K562 (cell line): Measurements from ENCODE around the gene IGF2R. TPM values are rescaled to one million over a fixed set of nuclear protein-coding genes. Genes with fewer than 3 reads are reported as not detected.

ENCODE experiments used
- BHLHE40 ChIP-seq: IDR thresholded peaks from 2 replicates; pipeline ENCODE4 v1.6.1; 2011; ENCODE audit warnings: low read length, improper control_type of control experiment
- CBFA2T2 ChIP-seq: fragments of 450-650 bp; conservative IDR thresholded peaks from 2 replicates; pipeline ENCODE4 v1.6.1; 2017; ENCODE audit warnings: mild to moderate bottlenecking
- CBX8 ChIP-seq: fragments of 200-600 bp; sonication (generic); IDR thresholded peaks from 2 replicates; pipeline ENCODE4 v1.6.1; 2012; ENCODE audit warnings: borderline replicate concordance, mixed run types, low read depth, mild to moderate bottlenecking, moderate library complexity, mixed read lengths, low read length, control low read depth, inconsistent platforms; ENCODE audit not compliant: poor library complexity, severe bottlenecking; ENCODE audit errors: extremely low read depth
- E2F3 ChIP-seq: fragments of 250-450 bp; sonication (Bioruptor Pico); IDR thresholded peaks from 2 replicates; pipeline ENCODE4 v1.4.0; 2020; ENCODE audit warnings: mild to moderate bottlenecking
- E2F5 ChIP-seq: sonication (generic); formaldehyde crosslinking; IDR thresholded peaks from 2 replicates; pipeline ENCODE4 v1.8.0; 2022; ENCODE audit warnings: mild to moderate bottlenecking, missing genetic modification reagents
- FOSL1 ChIP-seq: fragments of 200-800 bp; sonication (Bioruptor generic); conservative IDR thresholded peaks from 2 replicates; pipeline ENCODE4 v1.6.1; 2016; ENCODE audit warnings: missing genetic modification characterization, missing compliant biosample characterization
- KDM4B ChIP-seq, 2 experiments: fragments of 450-650 bp in 1 of 2; sonication (generic) in 1 of 2; IDR thresholded peaks; 2 replicates each; pipeline ENCODE4 v1.6.1; 2016 to 2017; ENCODE audit warnings: borderline replicate concordance in 2 of 2, antibody characterized with exemption in 1 of 2, low read depth in 1 of 2, mild to moderate bottlenecking in 1 of 2
- NR2C1 ChIP-seq, 2 experiments: fragments of 450-650 bp; IDR thresholded peaks; 2 replicates each; pipeline ENCODE4 v1.6.1; 2017; ENCODE audit warnings: mild to moderate bottlenecking in 2 of 2, antibody characterized with exemption in 1 of 2, inconsistent platforms in 1 of 2, missing compliant biosample characterization in 1 of 2, missing genetic modification characterization in 1 of 2
- OTX1 ChIP-seq: fragments of 450-650 bp; formaldehyde crosslinking; IDR thresholded peaks from 2 replicates; pipeline ENCODE4 v1.4.0; 2022; ENCODE audit warnings: mild to moderate bottlenecking
- PML ChIP-seq: IDR thresholded peaks from 2 replicates; pipeline ENCODE4 v1.6.1; 2012; ENCODE audit warnings: low read length, inconsistent platforms
- SIN3A ChIP-seq, 2 experiments: fragments of 150-350 bp in 1 of 2; IDR thresholded peaks; 2 replicates each; pipeline ENCODE4 v1.6.1; 2011 to 2016; ENCODE audit warnings: borderline replicate concordance in 2 of 2, low read depth in 2 of 2, low read length in 2 of 2, mild to moderate bottlenecking in 2 of 2, moderate library complexity in 2 of 2; ENCODE audit not compliant: control insufficient read depth in 1 of 2
- TARDBP ChIP-seq: fragments of 450-650 bp; IDR thresholded peaks from 2 replicates; pipeline ENCODE4 v1.6.1; 2016
- TRIM25 ChIP-seq: fragments of 450-650 bp; IDR thresholded peaks from 2 replicates; pipeline ENCODE4 v1.7.0; 2016; ENCODE audit warnings: borderline replicate concordance
- ZNF212 ChIP-seq: fragments of 450-650 bp; formaldehyde crosslinking; IDR thresholded peaks from 2 replicates; pipeline ENCODE4 v1.4.0; 2020; ENCODE audit warnings: mild to moderate bottlenecking
- ZNF444 ChIP-seq: fragments of 250-450 bp; sonication (Bioruptor Pico); IDR thresholded peaks from 2 replicates; pipeline ENCODE4 v1.4.0; 2020; ENCODE audit warnings: mild to moderate bottlenecking, moderate library complexity
- ZNF589 ChIP-seq: fragments of 200-800 bp; sonication (Bioruptor generic); IDR thresholded peaks from 2 replicates; pipeline ENCODE4 v1.6.1; 2016; ENCODE audit warnings: low read depth, missing genetic modification characterization, missing compliant biosample characterization
- polyA plus RNA-seq, 8 experiments: library from polyadenylated mRNA; depleted of rRNA in 4 of 8; stranded (reverse) in 5 of 8; unstranded in 3 of 8; fragments of >200 nt; fragmentation: Nextera tagmentation in 2 of 8; fragmentation: Illumina TruSeq in 1 of 8; extraction: Ambion mirVana in 2 of 8; extraction: Trizol in 1 of 8; gene quantifications; 2 replicates each; pipeline versions ENCODE4 v1.2.1 to v1.2.3, GENCODE V29; 2011 to 2014; ENCODE audit warnings: inconsistent platforms in 1 of 8, missing spikeins in 1 of 8
- total RNA-seq, 7 experiments: library from RNA; depleted of rRNA in 6 of 7; stranded (reverse); fragments of >200 nt in 6 of 7; fragmentation: Illumina TruSeq in 2 of 7; extraction: Trizol in 2 of 7; gene quantifications; 2 replicates each; pipeline versions ENCODE4 v1.2.1 to v1.2.3, GENCODE V29; 2011 to 2021; ENCODE audit warnings: low replicate concordance in 1 of 7
- TF ChIP-seq, protein P1 (sequence below): fragments of 250-450 bp; sonication (Bioruptor Pico); IDR thresholded peaks from 2 replicates; pipeline ENCODE4 v1.9.0; 2021; ENCODE audit warnings: mild to moderate bottlenecking, inconsistent platforms
- TF ChIP-seq, protein P2 (sequence below): fragments of 450-650 bp; IDR thresholded peaks from 2 replicates; pipeline ENCODE4 v1.6.1; 2017; ENCODE audit warnings: mild to moderate bottlenecking, moderate library complexity

Gene IGF2R
- total and polyA plus RNA-seq, 9 of the 15 experiments (the other 6 are each of a cell fraction or from before 2014, with no cell fraction given), result 3.5 to 92.3 (median 34.5) TPM

DNA sequence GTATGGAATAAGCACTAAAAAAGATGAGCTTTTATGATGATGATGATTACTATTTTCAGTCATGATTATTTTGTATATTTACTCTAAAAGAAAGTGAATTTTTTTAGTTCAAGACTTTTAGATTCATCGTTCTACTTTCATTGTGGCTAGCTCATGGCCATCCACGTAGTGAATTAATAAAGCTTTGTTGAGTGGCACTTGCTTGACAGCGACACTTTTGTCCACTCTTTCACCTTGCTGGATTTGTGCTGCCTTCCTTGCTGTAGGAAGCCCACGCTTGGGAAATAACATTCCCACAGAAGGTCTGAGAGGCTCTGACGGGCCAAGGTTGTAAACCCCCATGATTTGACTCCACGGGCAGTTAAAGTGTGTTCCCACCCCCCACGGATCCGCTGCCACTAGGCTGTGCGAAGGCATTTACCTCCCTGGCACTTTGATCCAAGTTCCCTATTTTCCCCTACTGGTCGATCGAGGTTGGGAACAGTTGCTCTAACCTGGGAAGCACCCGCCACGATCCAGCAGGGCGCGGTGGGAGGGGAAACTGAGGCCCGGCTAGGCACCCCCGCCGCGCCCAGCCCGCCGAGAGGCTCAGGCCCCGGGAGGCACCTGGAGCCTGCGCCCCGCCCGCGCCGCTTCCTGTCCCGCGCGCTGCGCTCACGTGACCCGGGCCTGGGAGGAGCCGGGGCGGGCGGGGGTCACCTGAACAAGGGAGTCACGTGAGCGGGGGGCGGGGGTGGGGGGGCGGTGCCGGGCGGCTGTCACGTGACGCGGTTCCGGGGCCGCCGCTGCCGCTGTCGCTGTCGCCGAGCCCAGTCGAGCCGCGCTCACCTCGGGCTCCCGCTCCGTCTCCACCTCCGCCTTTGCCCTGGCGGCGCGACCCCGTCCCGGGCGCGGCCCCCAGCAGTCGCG lies at the start of gene IGF2R (continued):
- TF ChIP-seq ZNF212 (CRISPR knock-in tag) (0 out of 2 replicates have a peak, but pooled peaks have one; percentile 14), ZNF589 (CRISPR knock-in tag) (peak; percentile 93), CBX8 (no peak), OTX1 (CRISPR knock-in tag) (peak; percentile 72; the same call in 1 of the 2 replicates), E2F5 (CRISPR knock-in tag) (peak; percentile 69; the same call in 1 of the 2 replicates), TRIM25 (0 out of 2 replicates have a peak, but pooled peaks have one; percentile 32), BHLHE40 (peak; percentile 96), NR2C1 (IDR thresholded peaks at IDR 0.05) (no peak), NR2C1 (tag; IDR thresholded peaks at IDR 0.05) (no peak), E2F3 (CRISPR knock-in tag) (peak; percentile 89; the same call in 1 of the 2 replicates), CBFA2T2 (peak; percentile 47), KDM4B (IDR thresholded peaks at IDR 0.05; ENCODE audit: borderline replicate concordance in 2 of 2, low read depth in 1 of 2) (peak in 1 of 2 experiments; percentile 75; a peak in 1 of 4 replicates), FOSL1 (tag) (0 out of 2 replicates have a peak, but pooled peaks have one; percentile 44), SIN3A (IDR thresholded peaks at IDR 0.05; ENCODE audit: borderline replicate concordance in 2 of 2, control insufficient read depth in 1 of 2, low read depth in 2 of 2, low read length in 2 of 2) (peak; percentile 79 to 87; a peak in 3 of 4 replicates), ZNF444 (CRISPR knock-in tag) (0 out of 2 replicates have a peak, but pooled peaks have one; percentile 13), PML (peak; percentile 81; the same call in 1 of the 2 replicates), TARDBP (peak; percentile 70; the same call in 1 of the 2 replicates)
- TF ChIP-seq, protein P1, sequence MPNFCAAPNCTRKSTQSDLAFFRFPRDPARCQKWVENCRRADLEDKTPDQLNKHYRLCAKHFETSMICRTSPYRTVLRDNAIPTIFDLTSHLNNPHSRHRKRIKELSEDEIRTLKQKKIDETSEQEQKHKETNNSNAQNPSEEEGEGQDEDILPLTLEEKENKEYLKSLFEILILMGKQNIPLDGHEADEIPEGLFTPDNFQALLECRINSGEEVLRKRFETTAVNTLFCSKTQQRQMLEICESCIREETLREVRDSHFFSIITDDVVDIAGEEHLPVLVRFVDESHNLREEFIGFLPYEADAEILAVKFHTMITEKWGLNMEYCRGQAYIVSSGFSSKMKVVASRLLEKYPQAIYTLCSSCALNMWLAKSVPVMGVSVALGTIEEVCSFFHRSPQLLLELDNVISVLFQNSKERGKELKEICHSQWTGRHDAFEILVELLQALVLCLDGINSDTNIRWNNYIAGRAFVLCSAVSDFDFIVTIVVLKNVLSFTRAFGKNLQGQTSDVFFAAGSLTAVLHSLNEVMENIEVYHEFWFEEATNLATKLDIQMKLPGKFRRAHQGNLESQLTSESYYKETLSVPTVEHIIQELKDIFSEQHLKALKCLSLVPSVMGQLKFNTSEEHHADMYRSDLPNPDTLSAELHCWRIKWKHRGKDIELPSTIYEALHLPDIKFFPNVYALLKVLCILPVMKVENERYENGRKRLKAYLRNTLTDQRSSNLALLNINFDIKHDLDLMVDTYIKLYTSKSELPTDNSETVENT (CRISPR knock-in tag), result peak; percentile 52
- TF ChIP-seq, protein P2, sequence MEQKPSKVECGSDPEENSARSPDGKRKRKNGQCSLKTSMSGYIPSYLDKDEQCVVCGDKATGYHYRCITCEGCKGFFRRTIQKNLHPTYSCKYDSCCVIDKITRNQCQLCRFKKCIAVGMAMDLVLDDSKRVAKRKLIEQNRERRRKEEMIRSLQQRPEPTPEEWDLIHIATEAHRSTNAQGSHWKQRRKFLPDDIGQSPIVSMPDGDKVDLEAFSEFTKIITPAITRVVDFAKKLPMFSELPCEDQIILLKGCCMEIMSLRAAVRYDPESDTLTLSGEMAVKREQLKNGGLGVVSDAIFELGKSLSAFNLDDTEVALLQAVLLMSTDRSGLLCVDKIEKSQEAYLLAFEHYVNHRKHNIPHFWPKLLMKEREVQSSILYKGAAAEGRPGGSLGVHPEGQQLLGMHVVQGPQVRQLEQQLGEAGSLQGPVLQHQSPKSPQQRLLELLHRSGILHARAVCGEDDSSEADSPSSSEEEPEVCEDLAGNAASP, result no peak
